EH (cell line): ENCODE measurements around the gene PNLIP.

Source experiments
- DNase-seq: peaks from one replicate; pipeline ENCODE4 v3.0.0-alpha.2; 2015; ENCODE audit warnings: low read depth

Gene PNLIP

DNA sequence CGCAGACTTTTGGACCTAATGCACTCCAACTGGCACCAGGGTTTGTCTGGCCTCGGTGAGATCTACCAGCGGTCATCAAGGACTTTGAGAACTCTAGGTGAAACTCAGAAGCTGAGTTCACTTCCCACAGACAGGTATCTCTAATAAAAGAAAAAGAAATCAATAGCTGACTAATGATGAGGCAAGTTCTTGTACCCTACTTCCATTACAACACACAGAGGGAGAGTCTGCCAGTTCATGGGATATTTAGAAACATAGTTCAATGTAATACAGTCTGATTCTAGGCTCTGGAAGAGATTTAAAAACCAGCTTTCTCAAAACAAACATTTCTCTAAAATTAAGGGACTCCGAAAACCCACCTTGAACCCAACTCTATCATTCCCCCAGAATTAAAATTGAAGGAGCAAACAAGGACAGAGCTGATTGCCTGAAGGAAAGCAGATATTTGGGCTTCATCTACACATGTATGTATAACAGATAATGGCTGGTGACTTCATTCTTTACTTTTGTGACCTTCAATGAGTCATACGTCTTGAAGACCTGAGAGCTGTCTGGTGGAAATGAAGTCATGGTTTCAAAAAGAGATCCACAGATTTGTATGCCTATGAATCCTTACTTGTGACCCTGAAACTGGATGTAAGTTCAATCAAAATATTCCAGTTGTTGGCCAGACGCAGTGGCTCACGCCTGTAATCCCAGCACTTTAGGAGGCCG lies 42.3 kb downstream of the PNLIP start:
- no peak for DNase-seq

GRCh38 chr10:116588995-116589394 lies 43.3 kb downstream of the PNLIP start:
- no peak for DNase-seq

- no peak for DNase-seq
Measured at GRCh38 chr10:116589926-116590325, 44.2 kb downstream of the PNLIP start.

GRCh38 chr10:116590590-116591444 lies 45.1 kb downstream of the PNLIP start, which contains the start of gene PNLIPRP1:
PNLIPRP1 (plus strand) TSS chr10:116590959; CDS start chr10:116591130, 171 bp downstream.
- no peak for DNase-seq

- DNase-seq = no peak
Measured at GRCh38 chr10:116593139-116593740, 47.5 kb downstream of the PNLIP start.

DNA sequence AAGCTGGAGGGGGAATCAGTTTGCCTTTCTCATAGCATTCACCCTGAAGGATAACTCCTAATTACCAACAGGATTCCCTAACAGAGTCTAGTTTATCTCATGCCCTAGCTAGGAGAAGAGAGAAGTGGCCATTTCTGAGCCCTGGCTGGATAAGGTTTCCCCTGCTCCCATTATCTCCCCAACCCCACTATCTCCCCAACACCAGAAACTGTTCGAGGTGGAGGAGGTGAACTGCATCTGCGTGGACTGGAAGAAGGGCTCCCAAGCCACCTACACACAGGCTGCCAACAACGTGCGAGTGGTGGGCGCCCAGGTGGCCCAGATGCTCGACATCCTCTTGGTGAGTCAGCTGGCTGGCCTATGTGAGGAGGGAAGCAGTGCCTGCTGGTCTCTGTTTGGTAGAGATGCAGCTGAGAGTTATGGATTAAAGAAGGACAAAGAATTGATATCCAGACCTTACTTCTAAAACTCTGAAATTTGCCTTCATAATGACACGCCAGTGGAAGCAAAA lies 48.8 kb downstream of the PNLIP start:
- DNase-seq = no peak

GRCh38 chr10:116596062-116596461 lies 50.3 kb downstream of the PNLIP start:
- DNase-seq = no peak

DNA sequence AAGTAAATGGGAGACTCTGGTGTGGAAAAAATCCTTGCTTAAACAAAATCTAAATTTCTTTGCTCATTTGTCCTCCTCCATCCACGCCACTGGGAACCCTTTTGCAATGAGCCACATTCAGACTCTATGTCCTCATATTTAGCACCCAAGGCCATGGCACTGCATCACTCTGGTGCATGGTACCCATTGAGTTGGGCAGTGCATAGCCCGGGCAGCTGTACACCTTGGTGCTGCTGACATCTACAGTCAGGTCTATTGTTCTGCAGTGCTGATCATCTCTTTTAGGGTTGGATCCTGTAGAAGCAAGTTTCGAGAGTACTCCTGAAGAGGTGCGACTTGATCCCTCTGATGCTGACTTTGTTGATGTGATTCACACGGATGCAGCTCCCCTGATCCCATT lies 51.8 kb downstream of the PNLIP start:
- no peak for DNase-seq

DNA sequence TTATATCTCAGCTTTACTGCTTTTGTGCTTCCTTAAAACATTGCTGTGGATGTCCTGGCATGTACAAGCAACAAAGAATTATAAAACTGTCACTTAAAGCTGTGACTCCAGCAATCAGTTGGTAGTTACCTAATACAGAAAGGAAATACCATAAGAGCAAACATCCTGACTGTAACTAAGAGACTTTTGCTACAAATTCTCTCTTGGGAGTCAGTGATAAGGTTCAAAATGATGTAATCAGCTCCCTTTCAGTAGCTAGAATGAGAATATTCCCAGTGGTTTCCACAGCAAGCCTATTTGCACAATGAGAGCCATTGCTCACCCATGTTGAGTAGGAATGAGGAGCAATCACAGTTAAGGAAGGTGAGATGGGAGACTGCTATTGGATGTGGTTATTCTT lies 52.6 kb downstream of the PNLIP start:
- no peak for DNase-seq

DNA sequence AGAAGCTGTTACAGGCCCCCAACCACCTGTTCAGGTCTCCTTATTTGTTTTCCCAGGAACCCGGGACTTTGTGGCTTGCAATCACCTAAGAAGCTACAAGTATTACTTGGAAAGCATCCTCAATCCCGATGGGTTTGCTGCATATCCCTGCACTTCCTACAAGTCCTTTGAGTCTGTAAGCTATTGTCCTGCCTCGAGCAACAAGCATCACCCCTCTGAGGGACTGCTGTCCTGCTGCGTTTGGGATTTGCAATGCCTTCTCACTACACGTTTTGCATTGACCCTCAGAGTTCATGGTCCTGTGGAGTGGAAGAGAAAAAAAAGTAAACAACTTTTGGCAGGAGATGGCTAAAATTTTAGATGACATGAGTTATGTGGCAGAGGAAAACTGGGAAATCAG lies 54.3 kb downstream of the PNLIP start:
- DNase-seq = no peak

DNA sequence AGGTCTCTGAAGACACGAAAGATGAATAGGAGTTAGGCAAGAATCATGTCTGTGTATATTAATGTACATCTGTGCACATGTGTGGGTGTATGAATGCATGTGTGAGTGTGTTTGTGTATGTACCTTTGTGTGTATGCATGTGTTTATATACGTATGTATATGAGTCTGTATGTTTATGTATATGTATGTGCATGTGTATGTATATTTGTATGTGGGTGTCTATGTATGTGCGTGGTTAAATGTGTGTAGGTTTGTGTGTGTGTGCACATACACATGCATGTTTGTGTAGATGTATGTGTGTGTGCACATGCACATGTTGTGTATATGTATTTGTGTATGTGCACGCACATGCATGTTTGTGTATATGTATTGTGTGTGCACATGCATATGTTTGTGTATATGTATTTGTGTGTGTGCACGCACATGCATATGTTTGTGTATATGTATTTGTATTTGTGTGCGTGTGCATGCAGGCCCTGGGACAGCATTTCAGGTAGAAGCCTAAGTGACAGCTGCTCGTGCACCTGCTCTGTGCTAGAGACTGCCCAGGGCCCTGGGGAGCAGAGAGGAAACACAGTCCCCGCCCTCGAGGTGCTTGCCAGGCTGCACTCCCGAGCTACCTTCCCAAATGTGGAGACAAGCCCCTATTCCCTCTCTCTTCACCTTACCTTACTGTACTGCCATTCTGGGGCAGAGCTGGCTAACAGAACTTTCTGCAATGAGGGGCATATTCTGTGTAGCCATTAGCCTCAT lies 57.1 kb downstream of the PNLIP start:
- no peak for DNase-seq

- no peak for DNase-seq
Measured at GRCh38 chr10:116606061-116606483, 60.3 kb downstream of the PNLIP start.

DNA sequence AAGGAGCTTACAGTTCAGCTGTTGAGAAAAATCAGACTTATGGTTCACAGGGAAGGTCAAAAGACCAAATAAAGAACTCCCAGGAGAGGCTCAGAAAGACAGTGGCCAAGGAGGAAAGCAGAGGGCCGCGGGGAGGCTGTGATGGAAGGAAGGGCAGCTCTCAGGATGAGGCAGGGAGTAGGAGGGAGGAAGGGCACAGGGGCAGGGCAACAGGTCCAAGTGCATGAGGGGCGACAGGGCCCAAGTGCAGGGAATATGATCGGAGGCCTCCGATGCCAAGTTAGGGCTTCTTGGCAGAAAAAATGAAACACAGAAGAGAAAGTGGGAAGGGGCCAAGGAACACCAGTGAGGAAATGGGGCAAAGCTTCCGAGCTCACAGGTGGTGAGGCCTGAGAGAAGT lies 61.6 kb downstream of the PNLIP start:
- no peak for DNase-seq

- no peak for DNase-seq
Measured at GRCh38 chr10:116608686-116609594, 63.2 kb downstream of the PNLIP start.

- no peak for DNase-seq
Measured at GRCh38 chr10:116610443-116611152, 64.9 kb downstream of the PNLIP start.

GRCh38 chr10:116611153-116611545 lies 65.4 kb downstream of the PNLIP start:
- no peak for DNase-seq

GRCh38 chr10:116612107-116612769 lies 66.5 kb downstream of the PNLIP start:
- DNase-seq = no peak

- no peak for DNase-seq
Measured at GRCh38 chr10:116613471-116613870, 67.7 kb downstream of the PNLIP start.

DNA sequence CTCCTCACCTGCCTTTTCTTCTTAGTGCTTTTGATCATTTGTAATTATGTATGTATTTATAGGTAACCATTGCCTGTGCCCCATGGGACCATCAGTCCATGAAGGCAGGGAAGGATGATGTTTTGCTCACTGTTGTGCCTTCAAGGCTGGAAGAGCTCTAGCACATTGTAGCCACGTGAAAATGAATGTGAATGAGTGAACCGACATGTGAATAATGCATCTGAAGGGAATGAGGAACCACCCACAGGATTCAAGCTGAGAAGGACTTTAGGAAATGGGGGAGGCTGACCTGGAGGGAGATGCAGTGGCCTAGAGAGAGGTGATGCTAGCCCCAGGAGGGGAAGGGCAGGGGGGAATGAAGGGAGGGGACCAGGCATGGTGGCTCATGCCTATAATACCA lies 69.1 kb downstream of the PNLIP start:
- DNase-seq = no peak
